H1 (cell line): ENCODE measurements around the gene CACNB2. TPM values are rescaled to one million over a fixed set of nuclear protein-coding genes. Genes with fewer than 3 reads are reported as not detected.

Source experiments
- CTCF ChIA-PET: fragments of 300-600 bp; sonication (Branson Sonifier 250); formaldehyde crosslinking; loops from one replicate; lab custom pipeline; 2021; ENCODE audit not compliant: partially characterized antibody; lab: Charles Lee
- POLR2A ChIA-PET: fragments of 300-600 bp; sonication (Branson Sonifier 250); formaldehyde crosslinking; loops from one replicate; lab custom pipeline; 2021; ENCODE audit warnings: inconsistent platforms; ENCODE audit not compliant: partially characterized antibody; lab: Charles Lee
- DNase-seq, 2 experiments: peaks; one replicate each; pipeline versions ENCODE4 v3.0.0 to v3.0.0-alpha.2; 2010 to 2022; ENCODE audit warnings: low spot score in 2 of 2, low read depth in 1 of 2, mixed read lengths in 1 of 2
- FAIRE-seq: peaks from 2 replicates; lab custom pipeline; 2011; peaks lifted over from hg19 to GRCh38; lab: Jason Lieb, UNC
- H2AFZ ChIP-seq: 2 replicates; pipeline ENCODE4 v1.8.1; 2012; ENCODE audit warnings: low read length, inconsistent platforms
- H2AK5ac ChIP-seq: 2 replicates; pipeline ENCODE4 v1.6.1; 2013; ENCODE audit warnings: low read depth, low read length
- H2BK120ac ChIP-seq: replicated peaks from 2 replicates; pipeline ENCODE3; 2013; ENCODE audit warnings: low read depth, low read length, inconsistent platforms
- H2BK12ac ChIP-seq: 2 replicates; pipeline ENCODE4 v1.6.1; 2013; ENCODE audit warnings: low read depth, low read length
- H2BK15ac ChIP-seq: 2 replicates; pipeline ENCODE4 v1.6.1; 2013; ENCODE audit warnings: low read length
- H2BK20ac ChIP-seq: 2 replicates; pipeline ENCODE4 v1.6.1; 2013; ENCODE audit warnings: low read length
- H2BK5ac ChIP-seq: 2 replicates; pipeline ENCODE4 v1.6.1; 2013; ENCODE audit warnings: low read depth, low read length
- H3K14ac ChIP-seq: 2 replicates; pipeline ENCODE4 v1.6.1; 2013; ENCODE audit warnings: inconsistent platforms; ENCODE audit not compliant: insufficient read length
- H3K18ac ChIP-seq: 2 replicates; pipeline ENCODE4 v1.6.1; 2013; ENCODE audit warnings: low read length; ENCODE audit errors: extremely low read depth
- H3K23ac ChIP-seq: 2 replicates; pipeline ENCODE4 v1.6.1; 2013; ENCODE audit warnings: inconsistent platforms; ENCODE audit not compliant: insufficient read length
- H3K23me2 ChIP-seq: 2 replicates; pipeline ENCODE4 v1.6.1; 2013; ENCODE audit warnings: low read depth, low read length
- H3K27ac ChIP-seq: 2 replicates; pipeline ENCODE4 v1.6.1; 2011; ENCODE audit warnings: low read depth, low read length, inconsistent platforms
- H3K27me3 ChIP-seq, 4 experiments: replicated peaks in 1 of 4; 1 replicate in 1 of 4; 2 replicates in 3 of 4; pipeline versions ENCODE4 v1.6.1 to v1.8.1; 2011 to 2013; ENCODE audit warnings: low read length in 3 of 4, mild to moderate bottlenecking in 3 of 4, inconsistent platforms in 2 of 4, mixed read lengths in 2 of 4, moderate library complexity in 1 of 4; ENCODE audit not compliant: control insufficient read depth in 3 of 4, insufficient read depth in 3 of 4; ENCODE audit errors: extremely low read depth in 1 of 4
- H3K36me3 ChIP-seq, 4 experiments: 2 replicates each; pipeline versions ENCODE4 v1.6.1 to v1.8.1; 2011 to 2013; ENCODE audit warnings: mild to moderate bottlenecking in 4 of 4, low read length in 3 of 4, moderate library complexity in 2 of 4, control low read depth in 1 of 4, inconsistent platforms in 1 of 4; ENCODE audit not compliant: insufficient read depth in 4 of 4, control insufficient read depth in 2 of 4
- H3K4ac ChIP-seq: replicated peaks from 2 replicates; pipeline ENCODE3; 2013; ENCODE audit warnings: low read length, low read depth, mixed read lengths, inconsistent platforms; ENCODE audit not compliant: insufficient read length
- H3K4me1 ChIP-seq, 4 experiments: replicated peaks in 1 of 4; 1 replicate in 1 of 4; 2 replicates in 3 of 4; pipeline versions ENCODE4 v1.6.1 to v1.8.1; 2011 to 2013; ENCODE audit warnings: low read length in 3 of 4, inconsistent platforms in 2 of 4, mixed read lengths in 1 of 4; ENCODE audit not compliant: insufficient read depth in 4 of 4, control insufficient read depth in 3 of 4
- H3K4me2 ChIP-seq, 2 experiments: 2 replicates each; pipeline versions ENCODE4 v1.6.1 to v1.8.1; 2011 to 2013; ENCODE audit warnings: low read depth in 2 of 2, low read length in 2 of 2, control low read depth in 1 of 2, inconsistent platforms in 1 of 2, mild to moderate bottlenecking in 1 of 2; ENCODE audit not compliant: insufficient read depth in 1 of 2
- H3K4me3 ChIP-seq, 4 experiments: fragments of 200-600, 300-600 bp in 1 of 4; sonication (generic), shearing (Covaris generic), sonication (Bioruptor Twin) in 1 of 4; 2 replicates each; pipeline versions ENCODE4 v1.5.1 to v1.8.1; 2011 to 2016; ENCODE audit warnings: low read length in 4 of 4, low read depth in 3 of 4, control low read depth in 2 of 4, inconsistent platforms in 2 of 4, mild to moderate bottlenecking in 2 of 4, mixed read lengths in 1 of 4, moderate library complexity in 1 of 4; ENCODE audit not compliant: insufficient read depth in 2 of 4; ENCODE audit errors: extremely low read depth in 1 of 4
- H3K56ac ChIP-seq: replicated peaks from 2 replicates; pipeline ENCODE3; 2013; ENCODE audit warnings: low read depth, mild to moderate bottlenecking, mixed read lengths, low read length, inconsistent platforms; ENCODE audit not compliant: insufficient read length
- H3K79me1 ChIP-seq: 2 replicates; pipeline ENCODE4 v1.6.1; 2013; ENCODE audit warnings: low read depth, low read length, control low read depth
- H3K79me2 ChIP-seq, 2 experiments: 2 replicates each; pipeline versions ENCODE4 v1.6.1 to v1.8.1; 2012 to 2013; ENCODE audit warnings: low read length in 2 of 2, mild to moderate bottlenecking in 2 of 2, inconsistent platforms in 1 of 2; ENCODE audit not compliant: insufficient read depth in 2 of 2, control insufficient read depth in 1 of 2
- H3K9ac ChIP-seq, 4 experiments: replicated peaks in 1 of 4; 1 replicate in 1 of 4; 2 replicates in 3 of 4; pipeline versions ENCODE4 v1.6.1 to v1.8.1; 2011 to 2013; ENCODE audit warnings: low read depth in 3 of 4, low read length in 3 of 4, control low read depth in 2 of 4, mild to moderate bottlenecking in 2 of 4, moderate library complexity in 2 of 4, inconsistent platforms in 1 of 4; ENCODE audit errors: extremely low read depth in 1 of 4
- H3K9me3 ChIP-seq, 2 experiments: 2 replicates each; pipeline versions ENCODE4 v1.6.1 to v1.8.1; 2012 to 2013; ENCODE audit warnings: mild to moderate bottlenecking in 2 of 2, moderate library complexity in 2 of 2, control low read depth in 1 of 2, inconsistent platforms in 1 of 2, low read depth in 1 of 2, low read length in 1 of 2, mixed read lengths in 1 of 2; ENCODE audit not compliant: insufficient read depth in 2 of 2
- H4K20me1 ChIP-seq, 2 experiments: replicated peaks in 1 of 2; 2 replicates each; pipeline versions ENCODE3 to v1.8.1; 2011 to 2013; ENCODE audit warnings: inconsistent platforms in 2 of 2, low read length in 2 of 2, mild to moderate bottlenecking in 1 of 2; ENCODE audit not compliant: insufficient read depth in 2 of 2, control insufficient read depth in 1 of 2
- H4K5ac ChIP-seq: 2 replicates; pipeline ENCODE4 v1.6.1; 2013; ENCODE audit warnings: low read length, low read depth, mixed read lengths, inconsistent platforms; ENCODE audit not compliant: insufficient read length
- H4K8ac ChIP-seq: 2 replicates; pipeline ENCODE4 v1.8.0; 2013; ENCODE audit warnings: mild to moderate bottlenecking, moderate library complexity, low read length, inconsistent platforms; ENCODE audit not compliant: insufficient read depth; ENCODE audit errors: extremely low read depth
- H4K91ac ChIP-seq: replicated peaks from 2 replicates; pipeline ENCODE3; 2013; ENCODE audit warnings: low read length, mixed read lengths, inconsistent platforms; ENCODE audit not compliant: insufficient read length
- KDM5A ChIP-seq: fragments of 200-600 bp; IDR thresholded peaks from 2 replicates; pipeline ENCODE4 v1.7.1; 2012; ENCODE audit warnings: mild to moderate bottlenecking, low read length, inconsistent platforms, mixed read lengths
- TBP ChIP-seq: IDR thresholded peaks from 2 replicates; pipeline ENCODE4 v1.6.1; 2011; ENCODE audit warnings: low read depth, low read length, improper control_type of control experiment
- WGBS, 2 experiments: shearing (Covaris generic) in 1 of 2; methylation state at CpG; one replicate each; pipeline versions ENCODE4 v1.1.6 to v1.1.7; 2013 to 2015; ENCODE audit warnings: low lambda C conversion rate in 2 of 2, mixed read lengths in 2 of 2, inconsistent platforms in 1 of 2, low coverage in 1 of 2, missing lambda C conversion rate in 1 of 2; ENCODE audit not compliant: insufficient replicate concordance in 2 of 2, insufficient coverage in 1 of 2, insufficient read length in 1 of 2; ENCODE audit errors: extremely low coverage in 1 of 2, missing lambda C conversion rate in 1 of 2; 5-methylcytosine and 5-hydroxymethylcytosine counted together
- polyA plus RNA-seq, 7 experiments: library from polyadenylated mRNA; depleted of rRNA in 3 of 7; stranded (reverse) in 5 of 7; unstranded in 2 of 7; fragments of >200 nt in 5 of 7; fragments of 200-250 nt in 2 of 7; gene quantifications; 1 replicate in 5 of 7; 2 replicates in 1 of 7; 4 replicates in 1 of 7; pipeline versions ENCODE4 v1.2.1 to v1.2.3, GENCODE V29; 2011 to 2013; ENCODE audit warnings: missing spikeins in 2 of 7, mixed read lengths in 2 of 7
- total RNA-seq: library from RNA; stranded (reverse); fragmentation: NEBNext Ultra II Directional; extraction: Animal tissue kit (Norgen Biotek cat#: 25700); gene quantifications from 2 replicates; pipeline ENCODE4 v1.2.1, GENCODE V29; 2021

The CACNB2 gene
- total and polyA plus RNA-seq, 2 of the 8 experiments (the other 6 are each of a cell fraction or from before 2014, with no cell fraction given), result 2.4 to 3.2 TPM

DNA sequence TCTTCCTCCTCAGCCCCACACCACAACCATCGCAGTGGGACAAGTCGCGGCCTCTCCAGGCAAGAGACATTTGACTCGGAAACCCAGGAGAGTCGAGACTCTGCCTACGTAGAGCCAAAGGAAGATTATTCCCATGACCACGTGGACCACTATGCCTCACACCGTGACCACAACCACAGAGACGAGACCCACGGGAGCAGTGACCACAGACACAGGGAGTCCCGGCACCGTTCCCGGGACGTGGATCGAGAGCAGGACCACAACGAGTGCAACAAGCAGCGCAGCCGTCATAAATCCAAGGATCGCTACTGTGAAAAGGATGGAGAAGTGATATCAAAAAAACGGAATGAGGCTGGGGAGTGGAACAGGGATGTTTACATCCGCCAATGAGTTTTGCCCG, 399.1 kb downstream of the CACNB2 start:
- H3K9me3 ChIP-seq, result no peaks in the 10 kb centered on the region
- H2AK5ac ChIP-seq, result no peak overlapping the region
- H3K27ac ChIP-seq, result no peak overlapping the region
- WGBS, 2 experiments, result 99% methylated on average over 20 of the region's 22 CpGs; no CpG with 5 or more reads in 1 of the 2 experiments
- H3K4me3 ChIP-seq, result no peak overlapping the region
- no peak overlapping the region for H3K23ac ChIP-seq
- H2AFZ ChIP-seq, result no peak overlapping the region
- H2BK5ac ChIP-seq, result no peak overlapping the region
- no peak overlapping the region for H2BK12ac ChIP-seq
- peaks cover 0 to 2% of the 10 kb centered on the region in 2 experiments for H4K20me1 ChIP-seq
- H2BK20ac ChIP-seq, result no peak overlapping the region
- ChIA-PET CTCF (no interaction called here), POLR2A (no interaction called here)
- no peaks in the 10 kb centered on the region for H3K79me2 ChIP-seq
- H3K4me1 ChIP-seq, result no peaks in the 10 kb centered on the region
- no peak for DNase-seq
- no peak overlapping the region for H2BK120ac ChIP-seq
- H4K91ac ChIP-seq, result no peak overlapping the region
- H3K4me2 ChIP-seq, result no peak overlapping the region
- H3K56ac ChIP-seq, result no peak overlapping the region
- no peak overlapping the region for H3K18ac ChIP-seq
- H3K79me1 ChIP-seq, result no peaks in the 10 kb centered on the region
- H3K4ac ChIP-seq, result no peak overlapping the region
- no peaks in the 10 kb centered on the region for H3K27me3 ChIP-seq
- TF ChIP-seq TBP (no peak), KDM5A (no peak)
- FAIRE-seq, result no peak
- no peak overlapping the region for H3K14ac ChIP-seq
- H3K36me3 ChIP-seq, result peaks cover 0 to 19% (median 7%) of the 10 kb centered on the region in 4 experiments; a peak in 6 of 8 replicates
- H2BK15ac ChIP-seq, result no peak overlapping the region
- no peak overlapping the region for H4K5ac ChIP-seq
- H4K8ac ChIP-seq, result no peak overlapping the region
- no peak overlapping the region for H3K9ac ChIP-seq
- H3K23me2 ChIP-seq, result no peaks in the 10 kb centered on the region
